SK-N-SH treated with all-trans-retinoic acid at 6 μM for 48 hours (cell line): ENCODE results near the gene EPS8L3.

Experiments
- BACH2 ChIP-seq: fragments of 250-450 bp; sonication (Bioruptor Pico); IDR thresholded peaks from 2 replicates; pipeline ENCODE4 v1.9.0; 2021; ENCODE audit warnings: mild to moderate bottlenecking, borderline replicate concordance
- CREB5 ChIP-seq: fragments of 250-450 bp; sonication (Bioruptor Pico); IDR thresholded peaks from 2 replicates; pipeline ENCODE4 v1.5.1; 2020; ENCODE audit warnings: low read depth, mild to moderate bottlenecking, moderate library complexity
- ISL1 ChIP-seq: fragments of 250-450 bp; sonication (Bioruptor Pico); IDR thresholded peaks from 2 replicates; pipeline ENCODE4 v2.1.2; 2022; ENCODE audit warnings: mild to moderate bottlenecking, moderate library complexity
- PATZ1 ChIP-seq: fragments of 250-450 bp; sonication (Bioruptor Pico); IDR thresholded peaks from 2 replicates; pipeline ENCODE4 v1.8.0; 2020; ENCODE audit warnings: mild to moderate bottlenecking, moderate library complexity, borderline replicate concordance
- POU6F1 ChIP-seq: fragments of 250-450 bp; sonication (Bioruptor Pico); IDR thresholded peaks from 2 replicates; pipeline ENCODE4 v1.8.0; 2021; ENCODE audit warnings: low read depth, mild to moderate bottlenecking, moderate library complexity, borderline replicate concordance
- RARB ChIP-seq: fragments of 250-450 bp; sonication (Bioruptor Pico); IDR thresholded peaks from 2 replicates; pipeline ENCODE4 v1.8.0; 2021; ENCODE audit warnings: mild to moderate bottlenecking, moderate library complexity
- SNAI2 ChIP-seq: fragments of 250-450 bp; sonication (Bioruptor Pico); IDR thresholded peaks from 2 replicates; pipeline ENCODE4 v1.5.0; 2020; ENCODE audit warnings: mild to moderate bottlenecking, moderate library complexity
- TOX ChIP-seq: fragments of 250-450 bp; sonication (Bioruptor Pico); IDR thresholded peaks from 2 replicates; pipeline ENCODE4 v1.8.0; 2021; ENCODE audit warnings: mild to moderate bottlenecking, moderate library complexity, borderline replicate concordance
- ZFP30 ChIP-seq: fragments of 450-650 bp; formaldehyde crosslinking; IDR thresholded peaks from 2 replicates; pipeline ENCODE4 v1.5.0; 2022; ENCODE audit warnings: mild to moderate bottlenecking, moderate library complexity
- ZNF8 ChIP-seq: fragments of 450-650 bp; formaldehyde crosslinking; IDR thresholded peaks from 2 replicates; pipeline ENCODE4 v1.5.0; 2020; ENCODE audit warnings: mild to moderate bottlenecking, moderate library complexity
- TF ChIP-seq, protein P1 (sequence below): fragments of 250-450 bp; sonication (Bioruptor Pico); IDR thresholded peaks from 2 replicates; pipeline ENCODE4 v1.5.1; 2021; ENCODE audit warnings: mild to moderate bottlenecking, moderate library complexity

- TF ChIP-seq SNAI2 (CRISPR knock-in tag) (no peak), ZFP30 (CRISPR knock-in tag) (no peak), PATZ1 (CRISPR knock-in tag) (no peak), ISL1 (CRISPR knock-in tag) (no peak), CREB5 (CRISPR knock-in tag) (no peak), BACH2 (CRISPR knock-in tag) (no peak), ZNF8 (CRISPR knock-in tag) (no peak), TOX (no peak), RARB (CRISPR knock-in tag) (no peak), POU6F1 (CRISPR knock-in tag) (no peak)
- TF ChIP-seq, protein P1, sequence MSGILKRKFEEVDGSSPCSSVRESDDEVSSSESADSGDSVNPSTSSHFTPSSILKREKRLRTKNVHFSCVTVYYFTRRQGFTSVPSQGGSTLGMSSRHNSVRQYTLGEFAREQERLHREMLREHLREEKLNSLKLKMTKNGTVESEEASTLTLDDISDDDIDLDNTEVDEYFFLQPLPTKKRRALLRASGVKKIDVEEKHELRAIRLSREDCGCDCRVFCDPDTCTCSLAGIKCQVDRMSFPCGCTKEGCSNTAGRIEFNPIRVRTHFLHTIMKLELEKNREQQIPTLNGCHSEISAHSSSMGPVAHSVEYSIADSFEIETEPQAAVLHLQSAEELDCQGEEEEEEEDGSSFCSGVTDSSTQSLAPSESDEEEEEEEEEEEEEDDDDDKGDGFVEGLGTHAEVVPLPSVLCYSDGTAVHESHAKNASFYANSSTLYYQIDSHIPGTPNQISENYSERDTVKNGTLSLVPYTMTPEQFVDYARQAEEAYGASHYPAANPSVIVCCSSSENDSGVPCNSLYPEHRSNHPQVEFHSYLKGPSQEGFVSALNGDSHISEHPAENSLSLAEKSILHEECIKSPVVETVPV (CRISPR knock-in tag), result no peak
Measured at GRCh38 chr1:109749221-109749620, 14.5 kb downstream of the EPS8L3 start.
